Astrocyte (in vitro differentiated cells and primary cell): ENCODE measurements around the gene CEACAM16. TPM values are rescaled to one million over a fixed set of nuclear protein-coding genes. Genes with fewer than 3 reads are reported as not detected.
A peak's percentile ranks its signal among the peaks of the same experiment; 100 is the strongest.

Source experiments
- DNase-seq: peaks from one replicate; pipeline ENCODE4 v3.0.0-alpha.2; 2010; ENCODE audit warnings: low read depth
- FAIRE-seq: peaks from 2 replicates; lab custom pipeline; 2011; peaks lifted over from hg19 to GRCh38; lab: Jason Lieb, UNC
- H2AFZ ChIP-seq: 2 replicates; pipeline ENCODE4 v1.6.0; 2012; ENCODE audit warnings: low read depth, low read length, inconsistent platforms
- H3K27ac ChIP-seq: 2 replicates; pipeline ENCODE4 v1.5.1; 2011; ENCODE audit warnings: low read depth, low read length, inconsistent platforms
- H3K27me3 ChIP-seq: 2 replicates; pipeline ENCODE4 v1.6.0; 2011; ENCODE audit warnings: low read length, inconsistent platforms; ENCODE audit not compliant: insufficient read depth
- H3K36me3 ChIP-seq: 2 replicates; pipeline ENCODE4 v1.5.1; 2011; ENCODE audit warnings: low read length, inconsistent platforms; ENCODE audit not compliant: insufficient read depth
- H3K4me1 ChIP-seq: 2 replicates; pipeline ENCODE4 v1.5.1; 2011; ENCODE audit warnings: low read length, inconsistent platforms; ENCODE audit not compliant: insufficient read depth
- H3K4me2 ChIP-seq: 2 replicates; pipeline ENCODE4 v1.6.0; 2012; ENCODE audit warnings: low read length, inconsistent platforms
- H3K4me3 ChIP-seq: 2 replicates; pipeline ENCODE4 v1.5.1; 2011; ENCODE audit warnings: low read depth, mild to moderate bottlenecking, low read length, inconsistent platforms; ENCODE audit not compliant: insufficient read depth
- H3K79me2 ChIP-seq: 2 replicates; pipeline ENCODE4 v1.6.0; 2012; ENCODE audit warnings: mild to moderate bottlenecking, low read length, inconsistent platforms; ENCODE audit not compliant: insufficient read depth
- H3K9ac ChIP-seq: 2 replicates; pipeline ENCODE4 v1.6.0; 2012; ENCODE audit warnings: mild to moderate bottlenecking, low read length, inconsistent platforms
- H3K9me3 ChIP-seq: 2 replicates; pipeline ENCODE4 v1.5.1; 2012; ENCODE audit warnings: low read depth, mild to moderate bottlenecking, low read length, inconsistent platforms; ENCODE audit not compliant: insufficient read depth
- H4K20me1 ChIP-seq: 2 replicates; pipeline ENCODE4 v1.6.0; 2012; ENCODE audit warnings: low read length, inconsistent platforms; ENCODE audit not compliant: insufficient read depth
- H3K27ac Mint-ChIP-seq: one replicate; pipeline ENCODE4 v1.8.0; 2021; ENCODE audit warnings: mild to moderate bottlenecking, mixed read lengths; ENCODE audit not compliant: unreplicated experiment
- H3K27me3 Mint-ChIP-seq: one replicate; pipeline ENCODE4 v1.8.0; 2021; ENCODE audit warnings: low read depth, mixed read lengths; ENCODE audit not compliant: unreplicated experiment
- H3K36me3 Mint-ChIP-seq: one replicate; pipeline ENCODE4 v1.8.0; 2021; ENCODE audit warnings: low read depth, mixed read lengths; ENCODE audit not compliant: unreplicated experiment
- H3K4me1 Mint-ChIP-seq: one replicate; pipeline ENCODE4 v1.8.0; 2021; ENCODE audit warnings: low read depth, mixed read lengths; ENCODE audit not compliant: unreplicated experiment
- H3K4me3 Mint-ChIP-seq: one replicate; pipeline ENCODE4 v1.8.0; 2021; ENCODE audit warnings: mild to moderate bottlenecking, moderate library complexity, mixed read lengths; ENCODE audit not compliant: unreplicated experiment
- H3K9me3 Mint-ChIP-seq: one replicate; pipeline ENCODE4 v1.8.0; 2021; ENCODE audit warnings: mild to moderate bottlenecking, mixed read lengths; ENCODE audit not compliant: unreplicated experiment
- CTCF ChIP-seq: IDR thresholded peaks from 2 replicates; pipeline ENCODE4 v1.5.1; 2011; ENCODE audit warnings: low read depth, mild to moderate bottlenecking, inconsistent platforms, low read length, moderate library complexity; ENCODE audit not compliant: insufficient read depth
- EZH2 ChIP-seq: IDR thresholded peaks from 2 replicates; pipeline ENCODE4 v1.6.1; 2012; ENCODE audit warnings: mild to moderate bottlenecking, low read length, inconsistent platforms; ENCODE audit not compliant: insufficient read depth
- total RNA-seq: library from RNA; stranded (reverse); gene quantifications from 2 replicates; pipeline ENCODE4 v1.2.1, GENCODE V29; 2021

Gene CEACAM16
- total RNA-seq, 1 donor from 2014 or later: 0.14 TPM

GRCh38 chr19:44661904-44662303 is 37.0 kb upstream of the CEACAM16 start:
- no peak overlapping the region for H3K4me3 Mint-ChIP-seq
- H3K79me2 ChIP-seq: no peaks in the 10 kb centered on the region
- H3K9me3 Mint-ChIP-seq: no peaks in the 10 kb centered on the region
- H3K9ac ChIP-seq: no peak overlapping the region
- no peak overlapping the region for H3K27ac Mint-ChIP-seq
- no peak overlapping the region for H2AFZ ChIP-seq
- peaks cover 2% of the 10 kb centered on the region for H3K4me1 ChIP-seq
- no peaks in the 10 kb centered on the region for H3K27me3 Mint-ChIP-seq
- TF ChIP-seq EZH2: no peak
- no peak for TF ChIP-seq CTCF
- H4K20me1 ChIP-seq: peaks cover 25% of the 10 kb centered on the region
- no peak for DNase-seq
- FAIRE-seq: no peak
- no peak overlapping the region for H3K4me2 ChIP-seq
- H3K27ac ChIP-seq: no peak overlapping the region
- peaks cover 54% of the 10 kb centered on the region for H3K36me3 ChIP-seq
- no peaks in the 10 kb centered on the region for H3K9me3 ChIP-seq
- H3K27me3 ChIP-seq: no peaks in the 10 kb centered on the region
- peaks cover 2% of the 10 kb centered on the region for H3K4me1 Mint-ChIP-seq
- no peak overlapping the region for H3K4me3 ChIP-seq
- peaks cover 29% of the 10 kb centered on the region for H3K36me3 Mint-ChIP-seq

GRCh38 chr19:44662691-44663385 is 36.1 kb upstream of the CEACAM16 start:
- Histone ChIP-seq H3K4me3 (no peak overlapping the region), H4K20me1 (peaks cover 16% of the 10 kb centered on the region), H3K4me2 (no peak overlapping the region), H3K27me3 (no peaks in the 10 kb centered on the region), H2AFZ (no peak overlapping the region), H3K27ac (no peak overlapping the region), H3K9me3 (no peaks in the 10 kb centered on the region), H3K4me1 (no peaks in the 10 kb centered on the region), H3K36me3 (peaks cover 47% of the 10 kb centered on the region), H3K79me2 (no peaks in the 10 kb centered on the region), H3K9ac (no peak overlapping the region)
- Mint-ChIP-seq H3K4me1 (no peaks in the 10 kb centered on the region), H3K27ac (no peak overlapping the region), H3K27me3 (no peaks in the 10 kb centered on the region), H3K36me3 (peaks cover 22% of the 10 kb centered on the region), H3K4me3 (no peak overlapping the region), H3K9me3 (no peaks in the 10 kb centered on the region)
- TF ChIP-seq CTCF (no peak), EZH2 (no peak)
- no peak for FAIRE-seq
- peak; percentile 55 for DNase-seq

GRCh38 chr19:44663996-44664395 is 35.0 kb upstream of the CEACAM16 start:
- DNase-seq (no peak), FAIRE-seq (no peak)

More at GRCh38 chr19:44663996-44664395, 35.0 kb upstream of the CEACAM16 start:
- Histone ChIP-seq H3K4me3 (no peak overlapping the region), H3K4me1 (no peaks in the 10 kb centered on the region), H3K4me2 (no peak overlapping the region), H3K79me2 (no peaks in the 10 kb centered on the region), H3K9me3 (no peaks in the 10 kb centered on the region), H4K20me1 (peaks cover 8% of the 10 kb centered on the region), H2AFZ (no peak overlapping the region), H3K27me3 (no peaks in the 10 kb centered on the region), H3K9ac (no peak overlapping the region), H3K36me3 (peaks cover 36% of the 10 kb centered on the region), H3K27ac (no peak overlapping the region)
- H3K9me3 Mint-ChIP-seq: no peaks in the 10 kb centered on the region
- H3K4me3 Mint-ChIP-seq: no peak overlapping the region
- H3K4me1 Mint-ChIP-seq: no peaks in the 10 kb centered on the region
- TF ChIP-seq EZH2 (no peak), CTCF (no peak)
- H3K27ac Mint-ChIP-seq: no peak overlapping the region
- no peaks in the 10 kb centered on the region for H3K27me3 Mint-ChIP-seq
- H3K36me3 Mint-ChIP-seq: peaks cover 19% of the 10 kb centered on the region
